ENCODE data around the gene AKT2. TPM values are rescaled to one million over a fixed set of nuclear protein-coding genes. Genes with fewer than 3 reads are reported as not detected.

AKT2 gene
- total RNA-seq, 1 experiment from 2014 or later = 80.6 TPM

- CTCF ChIA-PET = no interaction called here
- Histone ChIP-seq H3K9ac (ENCODE audit: low read length) (no peak overlapping the region), H3K4me2 (ENCODE audit: low read length) (no peak overlapping the region), H3K36me3 (ENCODE audit: low read depth, low read length) (no peaks in the 10 kb centered on the region; the same call in 1 of the 2 replicates), H3F3A (ENCODE audit: low read length, unreplicated experiment) (no peaks in the 10 kb centered on the region), H4K20me1 (ENCODE audit: low read length) (no peaks in the 10 kb centered on the region), H3K4me3 (ENCODE audit: low read length) (no peak overlapping the region), H3K27me3 (ENCODE audit: low read length) (no peaks in the 10 kb centered on the region), H3K9me2 (replicated peaks; ENCODE audit: low read length) (no peaks in the 10 kb centered on the region), H3K9me3 (ENCODE audit: low read length) (no peaks in the 10 kb centered on the region), H3K79me2 (ENCODE audit: low read length) (no peaks in the 10 kb centered on the region), H3K4me1 (ENCODE audit: insufficient read depth, low read length) (peaks cover 6% of the 10 kb centered on the region; the same call in 1 of the 2 replicates), H2AFZ (ENCODE audit: low read length) (no peak overlapping the region), H3K27ac (ENCODE audit: low read length) (no peak overlapping the region)
- no peak for DNase-seq
- TF ChIP-seq EZH2phosphoT487 (IDR thresholded peaks at IDR 0.05; ENCODE audit: borderline replicate concordance, low read length) = no peak
- no peak for TF ChIP-seq EZH2 (IDR thresholded peaks at IDR 0.05; ENCODE audit: low read length, unreplicated experiment)
- TF ChIP-seq CTCF (conservative IDR thresholded peaks at IDR 0.05; ENCODE audit: low read depth, low read length) = no peak
- BruUV-seq (replicated peaks) = no TSS peak
- no peak for ATAC-seq
- POLR2A ChIA-PET (ENCODE audit: unreplicated experiment) = no interaction called here
- intact Hi-C loops (cut with micrococcal nuclease) = no loop called here
Measured at GRCh38 chr19:40317338-40317737, 32.2 kb upstream of the AKT2 start.

- no peaks in the 10 kb centered on the region for H4K20me1 ChIP-seq (ENCODE audit: low read length)
- no peaks in the 10 kb centered on the region for H3F3A ChIP-seq (ENCODE audit: low read length, unreplicated experiment)
- intact Hi-C loops (cut with micrococcal nuclease) = no loop called here
- no peak overlapping the region for H3K27ac ChIP-seq (ENCODE audit: low read length)
- no peaks in the 10 kb centered on the region for H3K9me3 ChIP-seq (ENCODE audit: low read length)
- ChIA-PET POLR2A (ENCODE audit: unreplicated experiment) (no interaction called here), CTCF (no interaction called here)
- no peak overlapping the region for H3K4me2 ChIP-seq (ENCODE audit: low read length)
- BruUV-seq (replicated peaks) = no TSS peak
- peaks cover 6% of the 10 kb centered on the region; the same call in 1 of the 2 replicates for H3K4me1 ChIP-seq (ENCODE audit: insufficient read depth, low read length)
- no peak for ATAC-seq
- DNase-seq = no peak
- no peaks in the 10 kb centered on the region for H3K27me3 ChIP-seq (ENCODE audit: low read length)
- H3K79me2 ChIP-seq (ENCODE audit: low read length) = no peaks in the 10 kb centered on the region
- H3K9ac ChIP-seq (ENCODE audit: low read length) = no peak overlapping the region
- H3K4me3 ChIP-seq (ENCODE audit: low read length) = no peak overlapping the region
- TF ChIP-seq EZH2 (IDR thresholded peaks at IDR 0.05; ENCODE audit: low read length, unreplicated experiment) (no peak), CTCF (conservative IDR thresholded peaks at IDR 0.05; ENCODE audit: low read depth, low read length) (no peak), EZH2phosphoT487 (IDR thresholded peaks at IDR 0.05; ENCODE audit: borderline replicate concordance, low read length) (no peak)
- H2AFZ ChIP-seq (ENCODE audit: low read length) = no peak overlapping the region
- no peaks in the 10 kb centered on the region for H3K9me2 ChIP-seq (replicated peaks; ENCODE audit: low read length)
- H3K36me3 ChIP-seq (ENCODE audit: low read depth, low read length) = no peaks in the 10 kb centered on the region
Measured at GRCh38 chr19:40315812-40316470, 30.8 kb upstream of the AKT2 start.

GRCh38 chr19:40314656-40315055 is 29.5 kb upstream of the AKT2 start:
- no TSS peak for BruUV-seq (replicated peaks)
- H3K79me2 ChIP-seq (ENCODE audit: low read length) = no peaks in the 10 kb centered on the region
- H4K20me1 ChIP-seq (ENCODE audit: low read length) = no peaks in the 10 kb centered on the region
- H3K27me3 ChIP-seq (ENCODE audit: low read length) = no peaks in the 10 kb centered on the region
- DNase-seq (peak; percentile 1), ATAC-seq (no peak)
- no peaks in the 10 kb centered on the region for H3K36me3 ChIP-seq (ENCODE audit: low read depth, low read length)
- ChIA-PET POLR2A (ENCODE audit: unreplicated experiment) (no interaction called here), CTCF (interaction anchor here (0.5 kb wide), 1 partner anchor 12 kb away, joined by 6 read pairs; no protein-coding TSS in a partner anchor)
- H3K9me2 ChIP-seq (replicated peaks; ENCODE audit: low read length) = no peaks in the 10 kb centered on the region
- H3K9me3 ChIP-seq (ENCODE audit: low read length) = no peaks in the 10 kb centered on the region
- no peak overlapping the region for H2AFZ ChIP-seq (ENCODE audit: low read length)
- H3F3A ChIP-seq (ENCODE audit: low read length, unreplicated experiment) = no peaks in the 10 kb centered on the region
- H3K4me3 ChIP-seq (ENCODE audit: low read length) = no peak overlapping the region
- peaks cover 6% of the 10 kb centered on the region; the same call in 1 of the 2 replicates for H3K4me1 ChIP-seq (ENCODE audit: insufficient read depth, low read length)
- H3K4me2 ChIP-seq (ENCODE audit: low read length) = no peak overlapping the region
- TF ChIP-seq EZH2phosphoT487 (IDR thresholded peaks at IDR 0.05; ENCODE audit: borderline replicate concordance, low read length) = no peak
- no peak overlapping the region for H3K27ac ChIP-seq (ENCODE audit: low read length)
- intact Hi-C loops (cut with micrococcal nuclease) = no loop called here
- H3K9ac ChIP-seq (ENCODE audit: low read length) = no peak overlapping the region
